GM12874 (cell line): ENCODE data around the gene CALML6.

Source experiments
- TF ChIP-seq, protein P1 (sequence below): IDR thresholded peaks from 2 replicates; pipeline ENCODE4 v1.5.1; 2011; ENCODE audit warnings: low read depth, mild to moderate bottlenecking, control low read depth, low read length, moderate library complexity; ENCODE audit not compliant: insufficient read depth

Gene CALML6

DNA sequence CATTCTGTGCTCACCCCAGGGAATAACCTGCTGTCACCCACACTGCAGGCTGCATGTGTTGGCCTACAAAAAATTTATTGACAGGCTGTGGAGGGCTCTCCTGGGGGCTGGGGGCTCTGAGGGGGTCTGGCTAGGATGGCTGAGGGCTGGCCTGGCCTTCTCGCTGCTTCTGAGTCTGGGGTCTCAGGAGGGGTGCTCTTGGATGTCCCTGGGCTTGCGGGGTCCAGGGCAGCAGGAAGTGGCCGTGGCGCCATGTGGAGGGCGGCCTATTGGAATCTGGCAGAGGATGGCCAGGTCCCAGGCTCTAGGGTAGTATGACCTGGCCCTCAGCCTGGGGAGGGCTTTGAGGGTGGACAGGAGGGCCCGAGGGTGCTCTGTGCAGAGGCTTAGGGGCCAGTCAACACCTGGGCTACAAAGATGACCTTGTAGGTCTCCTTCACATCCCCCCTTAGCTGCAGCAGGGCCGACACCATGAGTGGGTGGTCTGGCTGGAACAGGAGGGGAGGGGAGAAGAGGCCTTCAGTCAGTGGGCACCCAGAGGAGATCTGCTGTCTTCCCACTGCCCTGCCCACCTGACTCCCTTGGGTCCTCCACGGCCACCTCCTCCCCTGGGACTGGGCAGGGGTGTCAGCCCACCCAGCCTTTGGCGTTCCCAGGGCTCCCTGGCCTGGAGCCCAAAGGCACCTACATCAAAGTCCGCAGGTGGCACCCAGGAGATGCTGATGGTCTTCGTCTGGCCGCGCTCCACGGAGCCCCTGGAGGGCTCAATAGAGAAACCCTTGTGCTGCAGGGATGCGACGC, 7.0 kb downstream of the CALML6 start:
- TF ChIP-seq, protein P1, sequence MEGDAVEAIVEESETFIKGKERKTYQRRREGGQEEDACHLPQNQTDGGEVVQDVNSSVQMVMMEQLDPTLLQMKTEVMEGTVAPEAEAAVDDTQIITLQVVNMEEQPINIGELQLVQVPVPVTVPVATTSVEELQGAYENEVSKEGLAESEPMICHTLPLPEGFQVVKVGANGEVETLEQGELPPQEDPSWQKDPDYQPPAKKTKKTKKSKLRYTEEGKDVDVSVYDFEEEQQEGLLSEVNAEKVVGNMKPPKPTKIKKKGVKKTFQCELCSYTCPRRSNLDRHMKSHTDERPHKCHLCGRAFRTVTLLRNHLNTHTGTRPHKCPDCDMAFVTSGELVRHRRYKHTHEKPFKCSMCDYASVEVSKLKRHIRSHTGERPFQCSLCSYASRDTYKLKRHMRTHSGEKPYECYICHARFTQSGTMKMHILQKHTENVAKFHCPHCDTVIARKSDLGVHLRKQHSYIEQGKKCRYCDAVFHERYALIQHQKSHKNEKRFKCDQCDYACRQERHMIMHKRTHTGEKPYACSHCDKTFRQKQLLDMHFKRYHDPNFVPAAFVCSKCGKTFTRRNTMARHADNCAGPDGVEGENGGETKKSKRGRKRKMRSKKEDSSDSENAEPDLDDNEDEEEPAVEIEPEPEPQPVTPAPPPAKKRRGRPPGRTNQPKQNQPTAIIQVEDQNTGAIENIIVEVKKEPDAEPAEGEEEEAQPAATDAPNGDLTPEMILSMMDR = no peak

DNA sequence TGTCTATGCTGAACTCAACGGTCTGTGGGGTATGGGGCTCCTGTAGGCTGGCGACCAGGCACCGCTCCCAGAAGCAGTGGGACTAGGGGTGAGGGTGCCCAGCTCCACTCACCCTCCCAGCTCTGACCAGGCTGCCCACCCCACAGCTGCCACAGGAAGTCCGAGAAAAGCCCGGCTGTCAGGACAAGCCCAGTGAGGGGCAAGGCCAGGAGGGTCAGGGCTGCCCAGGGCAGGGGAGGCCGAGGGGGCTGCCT, 7.6 kb downstream of the CALML6 start:
- TF ChIP-seq, protein P1 = no peak

DNA sequence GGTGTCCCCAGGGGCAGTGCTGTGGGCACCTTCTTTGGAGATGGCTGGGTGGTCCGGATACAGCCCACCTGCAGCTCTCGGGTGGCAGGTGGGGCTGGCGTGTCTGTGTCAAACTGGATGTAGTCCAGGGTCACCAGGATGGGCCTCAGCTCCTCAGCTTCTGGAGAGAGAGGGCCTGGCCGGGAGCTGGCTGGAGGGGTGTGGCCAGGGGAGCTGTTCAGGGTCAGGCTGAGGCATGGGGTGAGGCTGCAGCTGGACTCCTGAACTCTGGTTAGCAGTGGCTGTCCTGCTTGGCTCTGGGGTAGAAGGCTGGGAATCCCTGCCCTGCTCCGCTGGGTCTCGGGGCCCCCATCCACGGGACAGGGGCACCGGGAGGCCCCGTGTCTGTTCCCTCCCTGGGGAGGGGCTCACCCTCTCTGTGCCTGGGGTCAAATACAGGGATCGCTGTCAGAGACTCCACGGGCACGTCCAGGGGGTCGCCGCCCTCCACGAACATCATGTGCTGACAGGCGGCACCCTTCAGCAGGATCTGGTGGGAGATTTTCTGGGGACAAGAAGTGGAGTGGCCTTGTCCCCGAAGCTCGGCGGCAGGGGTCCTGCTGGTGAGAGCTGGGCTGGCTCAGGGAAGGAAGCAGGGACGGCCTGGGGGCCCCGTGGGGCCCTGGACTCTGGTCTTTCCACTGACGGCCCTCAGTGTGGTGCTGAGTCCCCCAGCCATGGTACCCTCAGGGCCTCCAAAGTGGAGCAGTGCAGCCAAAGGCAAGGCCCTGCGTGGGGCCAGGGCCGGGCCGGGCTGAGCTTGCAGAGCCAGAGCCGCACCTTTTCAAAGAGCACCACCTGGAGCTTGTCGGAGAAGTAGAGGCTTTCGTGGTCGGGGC, 8.1 kb downstream of the CALML6 start:
- TF ChIP-seq, protein P1 = no peak

DNA sequence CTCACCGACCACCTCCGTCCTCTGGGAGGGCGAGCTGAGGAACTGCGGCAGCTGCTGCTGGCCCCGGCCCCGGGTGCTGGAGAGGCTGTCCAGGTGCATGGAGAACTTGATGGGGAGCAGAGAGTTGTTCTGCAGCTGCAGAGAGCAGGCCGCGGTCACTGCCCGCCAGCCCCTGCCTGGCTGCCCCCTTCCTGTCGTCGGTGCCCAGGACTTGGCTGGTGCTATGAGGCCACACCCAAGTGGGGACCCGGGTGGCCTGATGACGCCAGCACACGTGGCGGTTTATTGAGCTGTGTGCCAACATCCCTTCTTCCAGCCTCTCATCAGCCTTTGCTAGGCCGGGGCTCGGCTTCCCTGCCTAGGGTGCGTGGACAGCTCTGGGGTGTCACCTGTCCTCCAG, 9.3 kb downstream of the CALML6 start:
- TF ChIP-seq, protein P1 = no peak

DNA sequence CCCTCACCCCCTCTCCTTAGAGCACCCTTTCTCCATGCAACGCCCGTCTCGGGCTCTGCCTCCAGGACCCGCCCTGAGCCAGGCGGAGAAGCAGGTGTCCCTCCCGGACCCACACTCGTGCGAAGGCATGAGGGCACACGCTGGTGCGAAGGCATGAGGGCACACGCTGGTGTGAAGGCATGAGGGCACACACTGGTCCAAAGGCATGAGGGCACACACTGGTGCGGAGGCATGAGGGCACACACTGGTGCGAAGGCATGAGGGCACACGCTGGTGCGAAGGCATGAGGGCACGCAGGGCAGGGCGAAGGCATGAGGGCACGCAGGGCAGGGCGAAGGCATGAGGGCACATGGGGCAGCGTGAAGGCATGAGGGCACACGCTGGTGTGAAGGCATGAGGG, 9.8 kb downstream of the CALML6 start:
- TF ChIP-seq, protein P1 = no peak

DNA sequence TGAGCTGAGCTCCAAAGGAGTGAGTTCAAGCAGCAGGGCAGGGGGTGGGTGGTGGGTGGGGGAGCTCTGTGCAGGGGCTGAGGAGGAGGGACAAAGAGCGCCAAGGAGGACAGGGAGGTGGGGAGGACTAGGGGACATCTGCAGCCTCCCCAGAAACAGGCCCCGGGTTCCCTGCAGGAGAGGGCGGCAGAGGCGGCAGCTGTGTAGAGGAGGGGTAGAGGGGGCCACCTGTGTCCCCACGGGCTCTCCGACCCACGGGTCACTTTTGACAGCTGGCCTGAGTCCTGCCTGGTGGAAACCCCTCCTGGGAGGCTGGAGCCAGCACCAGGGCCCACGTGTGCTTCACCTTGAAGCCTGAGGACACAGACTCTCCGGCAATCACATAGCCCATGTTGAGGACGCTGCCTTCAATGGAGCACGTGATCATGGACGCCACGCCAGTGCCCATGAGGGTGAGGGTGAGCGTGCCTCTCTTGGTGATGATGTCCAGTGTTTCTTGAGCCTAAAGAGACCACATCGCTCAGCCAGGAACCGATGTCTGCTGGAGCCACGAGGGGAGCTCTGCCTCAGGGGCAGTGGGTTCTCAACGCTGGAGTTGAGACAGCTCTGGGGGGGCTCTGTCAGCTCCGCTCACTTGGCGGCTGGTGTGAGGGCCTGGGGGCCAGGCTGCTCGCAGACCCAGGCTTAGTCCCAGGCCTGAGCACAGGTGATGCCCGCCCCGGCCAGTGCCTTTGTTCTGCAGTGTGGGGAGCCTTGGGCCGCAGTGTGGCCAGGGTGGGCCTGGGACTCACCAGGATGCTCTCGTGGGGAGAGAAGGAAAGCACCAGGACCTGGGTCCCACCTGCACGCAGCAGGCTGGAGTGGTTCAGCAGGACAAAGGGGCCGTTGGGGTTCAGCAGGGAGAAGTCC, 10.6 kb downstream of the CALML6 start:
- TF ChIP-seq, protein P1 = no peak

DNA sequence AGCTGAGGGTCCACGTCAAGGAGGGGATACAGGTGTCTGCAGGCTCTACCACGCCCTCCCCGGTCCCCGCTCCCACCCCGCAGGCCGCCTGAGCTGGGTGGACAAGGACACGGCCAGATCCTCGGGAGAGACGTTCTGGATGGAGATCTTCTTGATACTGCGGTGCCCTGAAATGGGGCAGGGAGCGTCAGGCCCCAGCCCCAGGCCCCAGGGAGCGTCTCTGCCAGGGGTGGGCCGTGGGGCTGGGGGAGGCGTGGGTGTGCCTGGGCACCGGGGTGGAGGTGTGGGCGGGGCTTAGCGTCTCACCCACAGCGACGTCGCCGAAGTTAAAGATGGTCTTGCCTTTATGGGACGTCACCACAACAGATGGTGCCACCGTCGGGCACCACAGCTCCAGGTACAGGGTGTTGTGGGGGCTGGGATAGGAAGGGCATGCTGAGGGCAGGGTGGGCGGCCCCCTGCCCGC, 11.3 kb downstream of the CALML6 start:
- TF ChIP-seq, protein P1 = no peak
